Nephron (organoid): Measurements from ENCODE around the gene BRD7.

Experiments used
- H3K27ac Mint-ChIP-seq, 3 experiments: 2 replicates each; pipeline ENCODE4 v1.8.0; 2020; ENCODE audit warnings: mixed read lengths in 3 of 3, mild to moderate bottlenecking in 2 of 3, moderate library complexity in 1 of 3
- H3K27me3 Mint-ChIP-seq: 2 replicates; pipeline ENCODE4 v1.8.0; 2021; ENCODE audit warnings: low read depth, mild to moderate bottlenecking, moderate library complexity, mixed read lengths
- H3K36me3 Mint-ChIP-seq: 2 replicates; pipeline ENCODE4 v1.8.0; 2020; ENCODE audit warnings: low read depth, mixed read lengths
- H3K4me1 Mint-ChIP-seq: 2 replicates; pipeline ENCODE4 v1.8.0; 2020; ENCODE audit warnings: mixed read lengths
- H3K4me3 Mint-ChIP-seq, 3 experiments: 2 replicates each; pipeline ENCODE4 v1.8.0; 2020; ENCODE audit warnings: mild to moderate bottlenecking in 3 of 3, mixed read lengths in 3 of 3, moderate library complexity in 2 of 3
- H3K9me3 Mint-ChIP-seq: 2 replicates; pipeline ENCODE4 v1.8.0; 2020; ENCODE audit warnings: mixed read lengths
- CTCF ChIP-seq, 3 experiments: fragments of 200-600 bp; sonication (generic); IDR thresholded peaks; one replicate each; pipeline ENCODE4 v1.5.0; 2021; ENCODE audit warnings: antibody characterized with exemption in 3 of 3; ENCODE audit not compliant: unreplicated experiment in 3 of 3

BRD7 gene

DNA sequence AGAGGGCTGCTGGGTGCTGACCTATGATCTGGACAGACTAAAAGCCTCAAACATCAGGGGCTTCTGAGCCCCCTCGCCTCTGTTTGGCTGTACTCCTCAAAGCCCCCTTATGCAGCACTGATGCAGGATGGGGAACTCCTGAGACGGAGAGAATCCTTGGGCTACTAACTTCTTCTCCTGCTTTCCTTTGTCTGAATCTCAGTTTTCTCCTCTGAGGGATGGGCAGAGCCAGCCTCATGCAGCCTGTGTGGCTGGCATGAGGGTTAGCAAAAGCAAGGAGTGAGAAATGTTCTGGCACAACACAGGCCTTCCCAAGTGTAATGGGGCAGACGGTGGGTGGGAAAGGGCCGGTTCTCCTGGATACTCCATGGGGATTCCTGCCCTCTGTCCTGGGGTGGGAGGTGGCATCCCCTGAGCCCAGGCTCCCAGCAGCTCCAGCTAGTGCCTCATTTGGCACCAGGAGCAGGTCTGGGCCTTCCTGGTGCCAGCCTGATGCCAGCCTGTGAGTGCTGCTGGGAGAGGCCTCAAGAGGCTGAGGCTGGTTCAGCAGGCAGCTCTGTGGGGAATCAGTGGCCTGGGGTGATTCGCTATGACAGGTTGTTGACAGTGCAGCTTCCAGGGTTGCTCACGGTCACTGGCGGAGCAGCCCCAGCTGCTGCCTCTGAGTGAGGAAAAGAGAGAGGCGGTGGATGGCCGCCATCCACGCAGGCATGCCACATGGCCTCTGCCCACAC lies 4.0 kb upstream of the BRD7 start:
- no peak for TF ChIP-seq CTCF (IDR thresholded peaks at IDR 0.05; ENCODE audit: unreplicated experiment in 3 of 3)
- Mint-ChIP-seq H3K27me3 (no peaks in the 10 kb centered on the region), H3K9me3 (no peaks in the 10 kb centered on the region), H3K27ac (peak overlapping the region in 2 of 3 experiments; percentile 4 to 41), H3K4me1 (peaks cover 14% of the 10 kb centered on the region), H3K36me3 (peaks cover 4% of the 10 kb centered on the region), H3K4me3 (no peak overlapping the region)

DNA sequence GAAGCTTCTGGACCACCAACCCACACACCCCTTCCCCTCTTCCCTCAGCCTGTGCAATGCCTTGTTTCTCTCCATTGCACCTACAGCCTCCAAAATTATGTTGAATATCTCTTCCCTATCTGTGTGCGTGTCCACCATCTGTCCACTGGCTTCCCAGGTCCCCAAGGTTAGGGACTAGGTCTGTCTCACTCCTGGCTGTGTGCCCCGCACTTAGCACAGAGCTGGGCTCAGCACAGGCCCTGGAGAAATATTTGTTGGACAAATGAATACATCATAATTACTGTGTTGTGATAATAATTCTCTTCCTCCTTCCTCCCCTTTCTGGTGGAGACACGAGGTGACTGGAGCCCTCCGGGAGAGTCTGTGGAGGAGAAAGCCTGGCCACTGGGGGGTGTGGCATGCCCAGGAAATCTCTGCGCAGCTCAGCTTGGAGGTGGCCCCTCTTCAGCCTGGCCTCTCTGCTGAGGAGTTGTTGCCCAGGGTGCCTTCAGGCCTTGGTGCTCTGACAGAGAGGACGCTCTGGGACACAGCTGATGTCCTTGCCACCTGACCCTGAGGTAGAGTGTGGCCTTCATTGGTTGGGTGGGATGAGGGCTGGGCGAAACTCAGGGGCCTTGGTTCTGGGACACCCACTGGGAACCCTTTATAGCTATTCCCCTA lies 3.3 kb upstream of the BRD7 start:
- TF ChIP-seq CTCF (IDR thresholded peaks at IDR 0.05; ENCODE audit: unreplicated experiment in 3 of 3), result peak; percentile 44 to 56 (median 48)
- Mint-ChIP-seq H3K4me1 (peaks cover 19% of the 10 kb centered on the region), H3K4me3 (peak overlapping the region; percentile 56 to 73 (median 59)), H3K27me3 (no peaks in the 10 kb centered on the region), H3K27ac (peak overlapping the region in 2 of 3 experiments; percentile 13 to 82), H3K36me3 (peaks cover 6% of the 10 kb centered on the region), H3K9me3 (no peaks in the 10 kb centered on the region)

- Mint-ChIP-seq H3K36me3 (peaks cover 7% of the 10 kb centered on the region), H3K27me3 (no peaks in the 10 kb centered on the region), H3K4me1 (peaks cover 21% of the 10 kb centered on the region), H3K9me3 (no peaks in the 10 kb centered on the region), H3K27ac (no peak overlapping the region), H3K4me3 (peak overlapping the region in 2 of 3 experiments; percentile 16 to 91)
- no peak for TF ChIP-seq CTCF (IDR thresholded peaks at IDR 0.05; ENCODE audit: unreplicated experiment in 3 of 3)
These were observed 2.4 kb upstream of the BRD7 start for GRCh38 chr16:50371036-50371716.

DNA sequence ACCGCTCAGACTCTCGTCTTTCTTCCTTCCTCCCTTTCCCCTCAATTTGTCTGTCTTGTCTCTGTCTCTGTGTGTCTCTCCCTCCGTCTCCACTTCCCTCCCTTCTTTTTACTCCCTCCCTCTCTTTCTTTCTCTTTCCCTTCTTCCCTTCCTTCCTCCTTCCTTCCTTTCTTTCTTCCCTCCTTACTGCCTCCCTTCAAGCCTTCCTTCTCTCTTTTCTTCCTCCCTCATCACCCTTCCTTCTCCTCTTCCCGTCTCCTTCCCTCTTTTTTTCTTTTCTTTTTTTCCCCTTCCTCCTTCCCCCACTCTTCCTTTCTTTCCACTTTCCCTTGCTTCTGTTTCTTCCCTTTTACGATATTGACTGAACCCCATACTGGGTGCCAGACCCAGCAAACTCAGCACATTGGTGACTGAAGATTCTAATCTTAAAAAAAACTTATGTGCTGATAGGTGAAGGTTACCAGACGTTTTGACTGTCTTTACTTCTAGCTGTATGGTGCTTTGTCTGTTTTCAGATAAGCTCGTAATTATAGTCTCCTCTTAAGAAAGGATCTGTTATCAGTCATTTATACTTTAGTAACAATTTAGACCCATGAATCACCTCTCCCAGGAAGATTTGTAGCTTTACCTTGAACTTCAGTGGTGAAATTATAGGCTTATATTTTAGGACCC lies 481 bp upstream of the BRD7 start:
- H3K27me3 Mint-ChIP-seq, result no peaks in the 10 kb centered on the region
- peak in 1 of 3 experiments; percentile 41 for TF ChIP-seq CTCF (IDR thresholded peaks at IDR 0.05; ENCODE audit: unreplicated experiment in 3 of 3)
- peak overlapping the region; percentile 80 to 91 (median 89) for H3K4me3 Mint-ChIP-seq
- H3K4me1 Mint-ChIP-seq, result peaks cover 37% of the 10 kb centered on the region
- peaks cover 23% of the 10 kb centered on the region for H3K36me3 Mint-ChIP-seq
- H3K27ac Mint-ChIP-seq, result peak overlapping the region; percentile 24 to 94 (median 89)
- no peaks in the 10 kb centered on the region for H3K9me3 Mint-ChIP-seq

DNA sequence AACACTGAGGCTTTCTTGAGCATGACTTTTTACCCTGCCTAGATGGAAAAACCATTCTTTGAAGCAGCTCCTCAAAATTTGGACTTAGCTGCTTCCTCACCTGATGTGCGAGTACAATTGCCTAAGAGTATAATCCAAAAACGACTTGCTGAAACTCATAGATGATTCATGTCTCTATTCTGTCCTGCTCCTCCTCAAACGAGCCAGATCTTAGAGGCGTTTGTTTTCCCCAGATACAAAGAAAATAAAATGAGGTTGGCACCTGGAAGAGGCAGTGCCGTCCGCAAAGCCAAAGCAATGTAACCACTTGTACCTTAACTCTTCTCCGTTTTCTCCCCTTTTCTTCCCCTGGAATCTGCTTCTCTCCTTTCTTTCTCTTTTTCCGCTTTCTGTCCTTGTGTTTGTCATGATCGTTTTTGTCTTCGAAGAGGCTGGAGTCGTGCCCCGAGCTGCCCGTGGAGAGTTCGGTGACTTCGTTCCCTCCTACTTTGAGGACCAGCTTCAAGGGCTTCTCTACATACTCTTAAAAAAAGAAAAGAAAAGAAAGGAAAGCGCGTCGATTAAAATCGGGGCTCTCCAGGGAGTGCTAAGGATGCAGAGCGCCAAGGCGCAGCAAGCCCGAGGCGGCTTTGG lies 895 bp downstream of the BRD7 start:
- Mint-ChIP-seq H3K36me3 (peaks cover 35% of the 10 kb centered on the region), H3K4me1 (peaks cover 31% of the 10 kb centered on the region), H3K4me3 (peak overlapping the region; percentile 92 to 98 (median 94)), H3K27ac (peak overlapping the region; percentile 69 to 94 (median 81)), H3K9me3 (no peaks in the 10 kb centered on the region), H3K27me3 (no peaks in the 10 kb centered on the region)
- no peak for TF ChIP-seq CTCF (IDR thresholded peaks at IDR 0.05; ENCODE audit: unreplicated experiment in 3 of 3)
